ENCODE results near the gene TBL2.

Gene TBL2

GRCh38 chr7:73522105-73522872, 56.1 kb downstream of the TBL2 start, which contains the start of gene BAZ1B (continued):
- TF ChIP-seq HIC1 (tag by site-specific recombination; IDR thresholded peaks at IDR 0.05) (peak; percentile 94), YY2 (tag by site-specific recombination; IDR thresholded peaks at IDR 0.05) (peak; percentile 65), ZBTB10 (tag by site-specific recombination; IDR thresholded peaks at IDR 0.05) (0 out of 2 replicates have a peak, but pooled peaks have one; percentile 9), ZFP37 (tag by site-specific recombination; IDR thresholded peaks at IDR 0.05) (no peak), MZF1 (tag by site-specific recombination; IDR thresholded peaks at IDR 0.05; ENCODE audit: borderline replicate concordance) (no peak), SP3 (tag by site-specific recombination; IDR thresholded peaks at IDR 0.05) (peak; percentile 86), ZNF843 (tag by site-specific recombination; IDR thresholded peaks at IDR 0.05) (peak; percentile 38), ZNF549 (tag by site-specific recombination; IDR thresholded peaks at IDR 0.05) (no peak), ZBTB49 (tag by site-specific recombination; IDR thresholded peaks at IDR 0.05; ENCODE audit: low read depth) (no peak), ZNF501 (tag by site-specific recombination; IDR thresholded peaks at IDR 0.05) (peak; percentile 78), ZNF18 (tag by site-specific recombination; IDR thresholded peaks at IDR 0.05) (no peak), CTCF (tag by site-specific recombination; IDR thresholded peaks at IDR 0.05) (peak; percentile 54; the same call in 1 of the 2 replicates), SALL2 (tag by site-specific recombination; IDR thresholded peaks at IDR 0.05; ENCODE audit: borderline replicate concordance) (no peak), ZNF423 (tag by site-specific recombination; IDR thresholded peaks at IDR 0.05) (no peak), ZNF707 (tag by site-specific recombination; IDR thresholded peaks at IDR 0.05) (no peak), ZNF600 (tag by site-specific recombination; IDR thresholded peaks at IDR 0.05) (0 out of 2 replicates have a peak, but pooled peaks have one; percentile 39), SP2 (tag by site-specific recombination; IDR thresholded peaks at IDR 0.05) (peak; percentile 90), ZNF548 (tag by site-specific recombination; IDR thresholded peaks at IDR 0.05) (no peak), ZNF391 (tag by site-specific recombination; IDR thresholded peaks at IDR 0.05; ENCODE audit: borderline replicate concordance, low read depth) (peak; percentile 70; the same call in 1 of the 2 replicates), ZNF214 (tag by site-specific recombination; IDR thresholded peaks at IDR 0.05; ENCODE audit: borderline replicate concordance) (no peak), ZFHX2 (tag by site-specific recombination; conservative IDR thresholded peaks at IDR 0.05) (peak; percentile 42), ZIC2 (tag by site-specific recombination; IDR thresholded peaks at IDR 0.05) (peak; percentile 69), ELK4 (IDR thresholded peaks at IDR 0.05; ENCODE audit: borderline replicate concordance, low read depth, low read length) (no peak), ZBTB8A (tag by site-specific recombination; IDR thresholded peaks at IDR 0.05) (peak; percentile 80), ZNF184 (tag by site-specific recombination; IDR thresholded peaks at IDR 0.05) (no peak; the same call in 1 of the 2 replicates), ZNF174 (tag by site-specific recombination; IDR thresholded peaks at IDR 0.05) (no peak)
- TF ChIP-seq, protein P1, sequence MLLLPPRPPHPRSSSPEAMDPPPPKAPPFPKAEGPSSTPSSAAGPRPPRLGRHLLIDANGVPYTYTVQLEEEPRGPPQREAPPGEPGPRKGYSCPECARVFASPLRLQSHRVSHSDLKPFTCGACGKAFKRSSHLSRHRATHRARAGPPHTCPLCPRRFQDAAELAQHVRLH (tag by site-specific recombination; IDR thresholded peaks at IDR 0.05): peak; percentile 32; the same call in 1 of the 2 replicates
